ENCODE measurements around the gene GPR15LG.

The GPR15LG gene

GRCh38 chr10:84217746-84218145, 44.1 kb downstream of the GPR15LG start:
- DNase-seq: no peak

DNA sequence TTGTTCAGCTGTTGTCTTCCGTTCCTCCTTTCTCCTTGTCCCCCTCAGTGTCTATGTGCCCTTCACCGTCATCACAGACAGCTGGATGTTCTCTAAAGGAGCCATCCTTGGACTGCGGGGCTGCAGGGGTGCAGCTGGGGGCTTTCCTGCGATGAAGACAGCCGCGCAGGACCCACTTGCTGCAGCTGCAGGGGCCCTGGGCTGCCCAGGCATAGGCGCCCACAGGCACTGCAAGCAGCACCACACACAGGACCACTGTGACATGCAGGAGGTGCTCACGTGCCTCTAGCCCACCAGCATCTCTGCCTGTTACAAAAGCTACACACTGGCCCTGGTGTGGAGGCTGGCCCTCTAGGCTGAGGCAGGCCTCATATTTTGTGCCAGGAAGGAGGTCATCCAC, 48.3 kb downstream of the GPR15LG start:
- no peak for DNase-seq

GRCh38 chr10:84224411-84225028, 50.9 kb downstream of the GPR15LG start:
- no peak for DNase-seq

GRCh38 chr10:84225427-84226173, 52.0 kb downstream of the GPR15LG start, which contains the start of gene LRIT2:
LRIT2 (minus strand) TSS chr10:84225544; CDS start chr10:84225520, 24 bp downstream.
- no peak for DNase-seq

- no peak for DNase-seq
These were observed 53.0 kb downstream of the GPR15LG start for GRCh38 chr10:84226616-84227015.

DNA sequence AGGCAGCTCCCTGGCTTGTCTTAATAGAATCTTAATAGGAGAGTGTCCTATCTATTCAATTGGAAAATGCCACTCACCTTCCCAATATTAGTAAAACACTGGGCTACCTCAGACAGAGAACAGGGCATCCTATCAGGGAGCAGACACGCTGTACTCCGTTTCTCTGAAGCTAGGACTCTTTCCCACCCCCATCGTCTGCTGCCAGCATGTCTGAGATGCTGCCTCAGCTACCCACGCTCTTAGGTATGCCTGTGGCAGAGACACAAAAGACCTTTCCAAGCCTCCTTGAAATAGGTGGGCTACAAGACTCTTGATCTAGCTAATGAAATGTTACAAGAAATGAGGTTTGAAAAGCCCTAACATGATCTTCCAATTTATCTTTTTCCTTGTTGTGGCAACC, 54.2 kb downstream of the GPR15LG start:
- DNase-seq: no peak

DNA sequence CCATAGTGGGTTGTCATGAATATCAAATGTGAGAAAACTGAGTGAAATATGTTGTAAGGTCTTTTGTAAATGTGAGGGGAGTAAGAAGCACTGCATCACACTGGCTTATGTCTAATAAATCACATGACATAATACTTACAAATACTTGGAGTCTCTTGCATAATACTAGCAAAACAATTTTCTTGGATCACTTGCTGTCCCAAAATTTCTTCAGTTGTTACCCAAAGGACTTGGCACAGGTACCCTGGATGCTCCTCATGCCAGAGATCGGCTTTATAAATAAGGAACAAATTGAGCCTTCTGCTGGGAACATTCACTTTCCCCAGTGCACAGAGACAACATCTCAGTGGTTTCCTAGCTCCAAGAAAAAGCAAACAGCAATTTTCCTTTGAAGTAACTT, 56.8 kb downstream of the GPR15LG start:
- no peak for DNase-seq

GRCh38 chr10:84232376-84232775, 58.8 kb downstream of the GPR15LG start:
- DNase-seq: no peak

DNA sequence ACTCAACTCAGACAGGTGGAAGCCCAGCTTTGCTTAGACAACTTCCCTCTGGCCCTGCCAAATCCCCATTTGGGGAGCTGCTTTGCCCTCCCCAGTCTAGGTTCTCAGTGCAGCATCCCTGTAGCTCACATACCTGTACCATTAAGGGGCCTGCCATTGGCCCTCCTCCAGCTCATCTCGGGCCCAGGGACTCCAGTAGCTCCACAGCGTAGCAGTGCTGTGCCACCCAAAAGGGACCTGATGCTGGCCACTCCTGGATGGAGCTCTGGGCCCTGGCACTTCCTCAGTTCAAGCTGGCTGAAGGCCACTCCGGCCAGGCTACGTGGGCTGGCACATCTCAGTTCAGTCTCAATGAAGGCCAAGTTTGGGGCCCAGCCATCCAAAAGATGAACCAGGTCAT, 60.3 kb downstream of the GPR15LG start:
- DNase-seq: no peak

- no peak for DNase-seq
These were observed 60.9 kb downstream of the GPR15LG start for GRCh38 chr10:84234479-84234878.

Measured in NCI-H510A (cell line).